Suppressor macrophage treated with lipopolysaccharide for 1 hour (primary cell): Measurements from ENCODE around the gene FBN1.
A peak's percentile ranks its signal among the peaks of the same experiment; 100 is the strongest.

Source experiments
- DNase-seq, 3 donors: peaks; one replicate each; pipeline ENCODE4 v3.0.0-alpha.2; 2020 to 2022

Gene FBN1

GRCh38 chr15:48645558-48646330, at the start of gene FBN1:
Gene FBN1, minus strand, starts transcription at chr15:48645709. Its CDS starts 940 bp downstream, at chr15:48644769.
- DNase-seq = peak in 1 of 3 donors; percentile 4

- no peak for DNase-seq
Measured at GRCh38 chr15:48693484-48693883, 48.0 kb upstream of the FBN1 start.

GRCh38 chr15:48688493-48688892, 43.0 kb upstream of the FBN1 start:
- DNase-seq = no peak

- no peak for DNase-seq
Measured at GRCh38 chr15:48683991-48684765, 38.7 kb upstream of the FBN1 start.

GRCh38 chr15:48682942-48683651, 37.6 kb upstream of the FBN1 start:
- no peak for DNase-seq

- DNase-seq = no peak
Measured at GRCh38 chr15:48681353-48681752, 35.8 kb upstream of the FBN1 start.

GRCh38 chr15:48680841-48681240, 35.3 kb upstream of the FBN1 start:
- DNase-seq = no peak

GRCh38 chr15:48679952-48680351, 34.4 kb upstream of the FBN1 start:
- DNase-seq = no peak

- DNase-seq = no peak
Measured at GRCh38 chr15:48678851-48679250, 33.3 kb upstream of the FBN1 start.

- DNase-seq = no peak
Measured at GRCh38 chr15:48677821-48678220, 32.3 kb upstream of the FBN1 start.

- no peak for DNase-seq
Measured at GRCh38 chr15:48675436-48675835, 29.9 kb upstream of the FBN1 start.

GRCh38 chr15:48674876-48675275, 29.4 kb upstream of the FBN1 start:
- DNase-seq = no peak

- DNase-seq = no peak
Measured at GRCh38 chr15:48672206-48672605, 26.7 kb upstream of the FBN1 start.

GRCh38 chr15:48671103-48672022, 25.9 kb upstream of the FBN1 start:
- no peak for DNase-seq

GRCh38 chr15:48667701-48668100, 22.2 kb upstream of the FBN1 start:
- DNase-seq = no peak

GRCh38 chr15:48664436-48664835, 18.9 kb upstream of the FBN1 start:
- no peak for DNase-seq

GRCh38 chr15:48657950-48658591, 12.6 kb upstream of the FBN1 start:
- DNase-seq = no peak

- no peak for DNase-seq
Measured at GRCh38 chr15:48654801-48655200, 9.3 kb upstream of the FBN1 start.

GRCh38 chr15:48653913-48654670, 8.6 kb upstream of the FBN1 start:
- DNase-seq = no peak

GRCh38 chr15:48653216-48653615, 7.7 kb upstream of the FBN1 start:
- no peak for DNase-seq

- no peak for DNase-seq
Measured at GRCh38 chr15:48652510-48653076, 7.1 kb upstream of the FBN1 start.
